Subcutaneous abdominal adipose tissue (tissue), 5 donors: ENCODE results near the gene MMP28.

Experiments
- H3K27ac ChIP-seq: one replicate; pipeline ENCODE4 v1.7.0; 2013; ENCODE audit warnings: low read depth, mild to moderate bottlenecking, inconsistent platforms, low read length, moderate library complexity
- H3K27me3 ChIP-seq, 5 donors: one replicate each; pipeline ENCODE4 v1.7.0; 2013; ENCODE audit warnings: low read length in 5 of 5, inconsistent platforms in 1 of 5; ENCODE audit not compliant: control insufficient read depth in 5 of 5, insufficient read depth in 4 of 5
- H3K36me3 ChIP-seq, 5 donors: one replicate each; pipeline ENCODE4 v1.7.0; 2013; ENCODE audit warnings: low read length in 5 of 5; ENCODE audit not compliant: control insufficient read depth in 5 of 5, insufficient read depth in 5 of 5
- H3K4me1 ChIP-seq, 5 donors: one replicate each; pipeline ENCODE4 v1.7.0; 2013; ENCODE audit warnings: low read length in 5 of 5, mild to moderate bottlenecking in 3 of 5, moderate library complexity in 1 of 5; ENCODE audit not compliant: control insufficient read depth in 5 of 5, insufficient read depth in 5 of 5
- H3K4me3 ChIP-seq, 5 donors: one replicate each; pipeline ENCODE4 v1.7.0; 2013; ENCODE audit warnings: low read length in 5 of 5, low read depth in 1 of 5
- H3K9ac ChIP-seq, 5 donors: one replicate each; pipeline ENCODE4 v1.7.0; 2013; ENCODE audit warnings: low read length in 5 of 5, mild to moderate bottlenecking in 4 of 5, moderate library complexity in 3 of 5
- H3K9me3 ChIP-seq, 5 donors: one replicate each; pipeline ENCODE4 v1.7.0; 2013; ENCODE audit warnings: low read length in 5 of 5; ENCODE audit not compliant: control insufficient read depth in 5 of 5
- donor health status: healthy.
- donor health status: healthy.
- donor health status: healthy.
- donor health status: healthy.
- donor health status: healthy.

The MMP28 gene

GRCh38 chr17:35769895-35770486 lies 25.4 kb downstream of the MMP28 start:
- H3K9me3 ChIP-seq: no peaks in the 10 kb centered on the region
- H3K4me1 ChIP-seq: peaks cover 11 to 41% (median 32%) of the 10 kb centered on the region in 5 donors
- H3K4me3 ChIP-seq: no peak overlapping the region
- no peak overlapping the region for H3K9ac ChIP-seq
- no peaks in the 10 kb centered on the region for H3K36me3 ChIP-seq
- no peak overlapping the region for H3K27ac ChIP-seq
- H3K27me3 ChIP-seq: peaks cover 0 to 3% (median 0%) of the 10 kb centered on the region in 5 donors

GRCh38 chr17:35768797-35769196 lies 26.6 kb downstream of the MMP28 start:
- no peaks in the 10 kb centered on the region for H3K9me3 ChIP-seq
- no peak overlapping the region for H3K4me3 ChIP-seq
- H3K27me3 ChIP-seq: peaks cover 0 to 3% (median 0%) of the 10 kb centered on the region in 5 donors
- no peaks in the 10 kb centered on the region for H3K36me3 ChIP-seq
- H3K27ac ChIP-seq: no peak overlapping the region
- no peak overlapping the region for H3K9ac ChIP-seq
- H3K4me1 ChIP-seq: peaks cover 4 to 41% (median 32%) of the 10 kb centered on the region in 5 donors

DNA sequence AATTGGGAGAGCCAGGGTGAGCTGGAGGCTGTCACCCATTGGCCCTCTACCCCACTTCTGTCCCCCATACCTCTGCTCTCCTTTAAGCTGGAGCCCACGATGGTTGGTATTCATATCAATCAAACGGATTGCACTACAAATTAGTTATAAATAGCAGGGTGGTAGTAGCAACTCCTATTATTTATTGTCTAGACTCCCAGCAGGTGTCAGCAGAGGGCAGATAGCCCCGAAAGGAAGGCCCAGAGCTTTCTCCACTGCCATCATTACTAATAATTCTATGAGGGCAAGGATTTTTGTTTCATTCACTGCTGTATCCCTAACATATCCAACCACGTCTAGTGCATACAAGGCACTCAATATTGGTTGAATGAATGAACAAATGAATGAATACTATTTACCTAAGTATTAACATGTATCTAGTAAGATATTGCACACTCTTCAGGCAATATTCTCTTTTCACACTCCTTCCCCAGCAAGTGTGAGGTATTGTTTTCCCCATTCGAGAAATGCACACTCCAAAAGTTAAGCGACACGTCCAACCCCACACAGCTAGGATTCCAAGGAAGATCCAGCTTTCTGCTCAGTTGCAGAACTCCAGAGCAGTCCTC lies 28.4 kb downstream of the MMP28 start:
- H3K4me3 ChIP-seq: no peak overlapping the region
- H3K36me3 ChIP-seq: no peaks in the 10 kb centered on the region
- H3K9ac ChIP-seq: no peak overlapping the region
- no peak overlapping the region for H3K27ac ChIP-seq
- H3K27me3 ChIP-seq: peaks cover 0 to 3% (median 0%) of the 10 kb centered on the region in 5 donors
- H3K4me1 ChIP-seq: peaks cover 2 to 30% (median 19%) of the 10 kb centered on the region in 5 donors
- H3K9me3 ChIP-seq: no peaks in the 10 kb centered on the region

GRCh38 chr17:35766489-35766877 lies 29.0 kb downstream of the MMP28 start:
- H3K9ac ChIP-seq: no peak overlapping the region
- peaks cover 0 to 3% (median 0%) of the 10 kb centered on the region in 5 donors for H3K27me3 ChIP-seq
- H3K4me3 ChIP-seq: no peak overlapping the region
- H3K36me3 ChIP-seq: no peaks in the 10 kb centered on the region
- no peaks in the 10 kb centered on the region for H3K9me3 ChIP-seq
- H3K4me1 ChIP-seq: peaks cover 2 to 30% (median 19%) of the 10 kb centered on the region in 5 donors
- H3K27ac ChIP-seq: no peak overlapping the region

- Histone ChIP-seq H3K9ac (no peak overlapping the region), H3K27me3 (peaks cover 0 to 3% (median 0%) of the 10 kb centered on the region in 5 donors), H3K36me3 (no peaks in the 10 kb centered on the region), H3K27ac (no peak overlapping the region), H3K4me1 (peaks cover 2 to 30% (median 19%) of the 10 kb centered on the region in 5 donors), H3K4me3 (no peak overlapping the region), H3K9me3 (no peaks in the 10 kb centered on the region)
Observed at GRCh38 chr17:35765756-35766488, 29.5 kb downstream of the MMP28 start.

- no peaks in the 10 kb centered on the region for H3K9me3 ChIP-seq
- no peak overlapping the region for H3K9ac ChIP-seq
- H3K27ac ChIP-seq: no peak overlapping the region
- peaks cover 0 to 3% (median 0%) of the 10 kb centered on the region in 5 donors for H3K27me3 ChIP-seq
- H3K4me3 ChIP-seq: no peak overlapping the region
- no peaks in the 10 kb centered on the region for H3K36me3 ChIP-seq
- H3K4me1 ChIP-seq: peaks cover 2 to 30% (median 19%) of the 10 kb centered on the region in 5 donors
Observed at GRCh38 chr17:35765086-35765710, 30.2 kb downstream of the MMP28 start.

DNA sequence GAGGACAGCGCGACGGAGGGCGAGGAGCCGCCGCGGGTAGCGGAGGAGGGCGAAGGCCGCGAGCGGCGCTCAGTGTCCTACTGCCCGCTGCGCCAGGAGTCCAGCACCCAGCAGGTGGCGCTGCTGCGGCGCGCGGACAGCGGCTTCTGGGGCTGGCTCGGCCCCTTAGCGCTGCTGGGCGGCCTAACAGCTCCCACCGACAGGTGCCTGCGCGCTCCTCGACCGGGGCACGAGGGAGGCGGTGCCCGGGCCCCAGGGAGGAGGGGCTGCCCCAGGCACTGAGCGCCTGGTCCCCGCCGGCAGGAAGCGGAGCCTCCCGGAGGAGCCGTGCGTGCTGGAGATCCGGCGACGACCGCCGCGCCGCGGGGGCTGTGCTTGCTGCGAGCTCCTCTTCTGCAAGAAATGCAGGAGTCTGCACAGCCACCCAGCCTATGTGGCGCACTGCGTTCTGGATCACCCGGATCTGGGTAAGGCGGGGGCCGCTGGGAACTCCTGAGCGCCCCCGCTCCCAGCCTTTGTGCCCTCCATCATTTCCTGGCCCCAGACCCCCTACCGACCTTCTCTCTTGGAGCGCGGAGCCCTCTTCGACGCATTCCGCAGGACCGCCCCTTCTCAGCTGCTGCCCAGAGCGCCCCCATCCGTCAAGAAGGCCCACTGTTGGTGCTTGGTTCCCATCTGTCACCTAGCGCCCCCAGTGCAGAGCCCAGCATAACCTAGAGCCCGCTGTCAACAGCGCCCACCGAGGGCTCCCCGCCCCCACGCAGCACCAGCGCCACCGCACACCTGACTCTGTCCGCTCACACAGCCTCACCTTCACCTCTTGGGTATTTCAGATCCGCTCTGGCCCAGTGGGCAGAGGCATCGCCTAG lies 31.1 kb downstream of the MMP28 start:
- Histone ChIP-seq H3K27me3 (peaks cover 0 to 3% (median 0%) of the 10 kb centered on the region in 5 donors), H3K4me3 (peak overlapping the region in 4 of 5 donors; percentile 50 to 70 (median 62)), H3K27ac (no peak overlapping the region), H3K4me1 (peaks cover 2 to 30% (median 19%) of the 10 kb centered on the region in 5 donors), H3K36me3 (no peaks in the 10 kb centered on the region), H3K9me3 (no peaks in the 10 kb centered on the region), H3K9ac (peak overlapping the region in 3 of 5 donors; percentile 12 to 49 (median 43))

DNA sequence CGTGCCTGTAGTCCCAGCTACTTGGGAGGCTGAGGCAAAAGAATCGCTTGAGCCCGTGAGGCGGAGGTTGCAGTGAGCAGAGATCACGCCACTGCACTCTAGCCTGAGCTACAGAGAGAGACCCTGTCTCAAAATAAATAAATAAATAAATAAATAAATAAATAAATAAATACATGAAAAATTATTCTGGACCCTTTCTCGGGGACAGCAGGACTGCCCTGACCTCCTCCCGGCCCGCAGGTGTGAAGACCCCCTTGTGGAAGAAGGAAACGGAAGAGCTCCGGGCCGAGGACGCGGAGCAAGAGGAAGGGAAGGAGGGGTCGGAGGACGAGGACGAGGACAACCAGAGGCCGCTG lies 31.7 kb downstream of the MMP28 start:
- no peak overlapping the region for H3K27ac ChIP-seq
- H3K4me3 ChIP-seq: peak overlapping the region in 4 of 5 donors; percentile 44 to 70 (median 62)
- peaks cover 2 to 30% (median 19%) of the 10 kb centered on the region in 5 donors for H3K4me1 ChIP-seq
- no peaks in the 10 kb centered on the region for H3K36me3 ChIP-seq
- H3K9ac ChIP-seq: peak overlapping the region in 1 of 5 donors; percentile 49
- peaks cover 0 to 3% (median 0%) of the 10 kb centered on the region in 5 donors for H3K27me3 ChIP-seq
- no peaks in the 10 kb centered on the region for H3K9me3 ChIP-seq

DNA sequence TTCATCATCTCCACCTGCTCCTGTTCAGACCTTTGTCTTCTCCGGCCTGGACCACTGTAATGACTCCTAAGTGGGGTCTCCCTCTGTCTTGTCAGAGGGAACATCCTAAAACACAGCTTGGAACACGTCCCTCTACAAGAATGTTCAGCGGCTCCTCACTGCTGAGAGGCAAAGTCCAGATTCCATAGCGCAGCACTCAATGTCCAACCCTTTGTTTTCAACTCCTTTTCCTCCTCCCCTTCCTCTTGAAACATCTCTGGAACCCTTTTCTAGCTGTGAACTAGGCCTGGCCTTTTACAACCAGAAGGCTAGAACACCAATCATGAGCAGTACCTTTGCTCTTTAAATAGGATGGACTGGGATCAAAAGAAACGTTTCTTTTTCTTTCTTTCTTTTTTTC lies 33.8 kb downstream of the MMP28 start:
- Histone ChIP-seq H3K9me3 (no peaks in the 10 kb centered on the region), H3K4me1 (peaks cover 2 to 21% (median 19%) of the 10 kb centered on the region in 5 donors), H3K9ac (no peak overlapping the region)

More for the DNA sequence above, 33.8 kb downstream of the MMP28 start:
- Histone ChIP-seq H3K27ac (no peak overlapping the region), H3K36me3 (no peaks in the 10 kb centered on the region), H3K4me3 (no peak overlapping the region), H3K27me3 (peaks cover 0 to 3% (median 0%) of the 10 kb centered on the region in 5 donors)
